HepG2 (cell line): ENCODE results near the gene ATRN. TPM values are rescaled to one million over a fixed set of nuclear protein-coding genes. Genes with fewer than 3 reads are reported as not detected.
A peak's percentile ranks its signal among the peaks of the same experiment; 100 is the strongest.

Experiments used
- ATF7 ChIP-seq, 2 experiments: fragments of 450-650 bp in 1 of 2; sonication (generic) in 1 of 2; formaldehyde crosslinking in 1 of 2; IDR thresholded peaks; 2 replicates each; pipeline versions ENCODE4 v1.4.0 to v1.6.1; 2016 to 2020; ENCODE audit warnings: antibody characterized with exemption in 1 of 2, mild to moderate bottlenecking in 1 of 2, missing genetic modification reagents in 1 of 2
- CENPX ChIP-seq: sonication (generic); formaldehyde crosslinking; IDR thresholded peaks from 2 replicates; pipeline ENCODE4 v1.9.0; 2021; ENCODE audit warnings: mild to moderate bottlenecking, missing genetic modification reagents, moderate library complexity
- ISX ChIP-seq: sonication (generic); formaldehyde crosslinking; conservative IDR thresholded peaks from 2 replicates; pipeline ENCODE4 v1.5.0; 2020; ENCODE audit warnings: missing genetic modification reagents
- JUND ChIP-seq: sonication (generic); formaldehyde crosslinking; IDR thresholded peaks from 2 replicates; pipeline ENCODE4 v1.8.0; 2022; ENCODE audit warnings: mild to moderate bottlenecking, missing genetic modification reagents
- MAFG ChIP-seq: sonication (generic); formaldehyde crosslinking; IDR thresholded peaks from 2 replicates; pipeline ENCODE4 v1.5.1; 2020; ENCODE audit warnings: mild to moderate bottlenecking, missing genetic modification reagents
- MIXL1 ChIP-seq: IDR thresholded peaks from 2 replicates; pipeline ENCODE4 v1.6.1; 2016
- MZF1 ChIP-seq: sonication (generic); formaldehyde crosslinking; IDR thresholded peaks from 2 replicates; pipeline ENCODE4 v1.8.1; 2023; ENCODE audit warnings: mild to moderate bottlenecking, missing genetic modification reagents, borderline replicate concordance
- NFRKB ChIP-seq: fragments of 450-650 bp; IDR thresholded peaks from 2 replicates; pipeline ENCODE4 v1.6.1; 2017
- NFYB ChIP-seq: sonication (generic); formaldehyde crosslinking; IDR thresholded peaks from 2 replicates; pipeline ENCODE4 v1.4.0; 2020; ENCODE audit warnings: missing genetic modification reagents
- SMAD9 ChIP-seq: sonication (generic); formaldehyde crosslinking; IDR thresholded peaks from 2 replicates; pipeline ENCODE4 v1.5.1; 2020; ENCODE audit warnings: mild to moderate bottlenecking, missing genetic modification reagents
- STAG1 ChIP-seq: sonication (generic); formaldehyde crosslinking; IDR thresholded peaks from 2 replicates; pipeline ENCODE4 v1.4.0; 2020; ENCODE audit warnings: missing genetic modification reagents
- TARDBP ChIP-seq: sonication (generic); formaldehyde crosslinking; IDR thresholded peaks from 2 replicates; pipeline ENCODE4 v1.8.0; 2022; ENCODE audit warnings: mild to moderate bottlenecking, missing genetic modification reagents
- ZBTB7B ChIP-seq: sonication (generic); formaldehyde crosslinking; IDR thresholded peaks from 2 replicates; pipeline ENCODE4 v1.4.0; 2020; ENCODE audit warnings: missing genetic modification reagents
- ZEB1 ChIP-seq: IDR thresholded peaks from 2 replicates; pipeline ENCODE4 v1.6.1; 2012; ENCODE audit warnings: mild to moderate bottlenecking, low read depth, inconsistent platforms; ENCODE audit not compliant: insufficient replicate concordance
- ZNF256 ChIP-seq: sonication (generic); formaldehyde crosslinking; conservative IDR thresholded peaks from 2 replicates; pipeline ENCODE4 v1.4.0; 2020; ENCODE audit warnings: missing genetic modification reagents
- ZNF333 ChIP-seq: sonication (generic); formaldehyde crosslinking; IDR thresholded peaks from 2 replicates; pipeline ENCODE4 v1.4.0; 2020; ENCODE audit warnings: mild to moderate bottlenecking, missing genetic modification reagents, borderline replicate concordance
- ZNF616 ChIP-seq: sonication (generic); formaldehyde crosslinking; IDR thresholded peaks from 2 replicates; pipeline ENCODE4 v1.5.0; 2020; ENCODE audit warnings: low read depth, mild to moderate bottlenecking, missing genetic modification reagents
- ZNF713 ChIP-seq: sonication (generic); formaldehyde crosslinking; IDR thresholded peaks from 2 replicates; pipeline ENCODE4 v1.4.0; 2020; ENCODE audit warnings: mild to moderate bottlenecking, missing genetic modification reagents
- ZNF781 ChIP-seq: sonication (generic); formaldehyde crosslinking; IDR thresholded peaks from 2 replicates; pipeline ENCODE4 v1.5.1; 2020; ENCODE audit warnings: borderline replicate concordance, mild to moderate bottlenecking, missing genetic modification reagents; ENCODE audit errors: not compliant biosample characterization
- polyA plus RNA-seq, 8 experiments: library from polyadenylated mRNA; depleted of rRNA in 3 of 8; stranded (reverse) in 7 of 8; unstranded in 1 of 8; fragments of >200 nt; fragmentation: Illumina TruSeq in 4 of 8; extraction: Trizol in 4 of 8; gene quantifications; 2 replicates each; pipeline versions ENCODE4 v1.2.1 to v1.2.3, GENCODE V29; 2011 to 2016; ENCODE audit warnings: low read depth in 4 of 8, missing spikeins in 1 of 8, mixed read lengths in 1 of 8; ENCODE audit not compliant: insufficient read depth in 1 of 8
- total RNA-seq, 5 experiments: library from RNA; depleted of rRNA; stranded (reverse); fragments of >200 nt; fragmentation: Illumina TruSeq; extraction: Trizol; gene quantifications; 2 replicates each; pipeline ENCODE4 v1.2.3, GENCODE V29; 2016; ENCODE audit warnings: low read depth in 1 of 5
- TF ChIP-seq, protein P1 (sequence below): sonication (generic); formaldehyde crosslinking; IDR thresholded peaks from 2 replicates; pipeline ENCODE4 v1.9.0; 2021; ENCODE audit warnings: missing genetic modification reagents, borderline replicate concordance
- TF ChIP-seq, protein P2 (sequence below): sonication (generic); formaldehyde crosslinking; IDR thresholded peaks from 2 replicates; pipeline ENCODE4 v1.4.0; 2020; ENCODE audit warnings: mild to moderate bottlenecking, missing genetic modification reagents
- TF ChIP-seq, protein P3 (sequence below): IDR thresholded peaks from 2 replicates; pipeline ENCODE4 v1.6.1; 2016; ENCODE audit warnings: low read depth, control low read depth
- TF ChIP-seq, protein P4 (sequence below): sonication (generic); formaldehyde crosslinking; IDR thresholded peaks from 2 replicates; pipeline ENCODE4 v1.8.1; 2022; ENCODE audit warnings: mild to moderate bottlenecking, missing genetic modification reagents
- TF ChIP-seq, protein P5 (sequence below): IDR thresholded peaks from 2 replicates; pipeline ENCODE4 v1.6.1; 2016; ENCODE audit warnings: low read depth

ATRN gene
- total and polyA plus RNA-seq, 2 of the 13 experiments (the other 11 are each of a cell fraction or from before 2014, with no cell fraction given), result 44.2 to 81.1 TPM

DNA sequence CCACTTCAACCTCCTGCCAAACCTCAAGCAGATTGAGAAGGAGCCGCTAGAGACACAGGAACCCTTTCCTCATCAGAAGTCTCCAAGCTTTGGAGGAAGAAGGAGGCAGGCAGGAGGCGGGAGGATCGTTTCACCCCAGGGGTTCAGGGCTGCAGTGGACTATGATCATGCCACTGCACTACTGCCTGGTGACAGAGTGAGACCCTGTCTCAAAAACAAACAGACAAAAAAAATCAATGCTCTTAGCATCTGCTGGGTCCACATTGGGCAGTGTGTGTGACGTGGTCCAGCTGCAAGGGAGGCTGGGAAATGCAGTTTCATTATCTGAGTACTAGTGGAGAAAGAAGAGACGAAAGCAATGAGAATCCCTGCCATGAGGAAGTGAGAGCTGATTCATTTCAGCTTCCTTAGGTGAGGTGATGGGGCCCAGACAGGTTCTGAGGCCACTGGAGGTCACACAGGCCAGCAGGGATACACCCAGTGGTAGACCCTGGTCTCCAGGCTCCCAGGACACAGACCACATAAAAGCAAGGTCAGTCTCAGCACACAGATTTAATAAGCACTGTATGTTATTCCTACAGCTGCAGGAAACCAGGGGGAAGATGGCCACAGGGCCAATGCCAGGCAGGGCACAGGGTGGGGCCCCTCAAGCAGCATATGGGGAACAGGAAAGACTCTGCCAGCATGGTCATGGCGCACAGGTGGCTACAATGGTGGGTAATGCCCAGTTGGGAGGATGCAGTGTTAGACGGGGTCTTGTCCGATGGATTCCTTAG, 188.1 kb downstream of the ATRN start (continued):
- TF ChIP-seq ATF7 (IDR thresholded peaks at IDR 0.05) (no peak), ATF7 (CRISPR knock-in tag; IDR thresholded peaks at IDR 0.05) (no peak; the same call in 1 of the 2 replicates), ZNF781 (CRISPR knock-in tag) (no peak), NFRKB (no peak), ZNF713 (CRISPR knock-in tag) (no peak), ZNF616 (no peak), ZEB1 (no peak), ISX (CRISPR knock-in tag) (no peak), MZF1 (CRISPR knock-in tag) (no peak), JUND (CRISPR knock-in tag) (no peak), SMAD9 (CRISPR knock-in tag) (no peak), TARDBP (CRISPR knock-in tag) (peak; percentile 83; the same call in 1 of the 2 replicates), NFYB (peak; percentile 72), CENPX (CRISPR knock-in tag) (no peak), MAFG (CRISPR knock-in tag) (no peak), ZBTB7B (CRISPR knock-in tag) (no peak), MIXL1 (peak; percentile 62; the same call in 1 of the 2 replicates), ZNF333 (CRISPR knock-in tag) (no peak), ZNF256 (CRISPR knock-in tag) (no peak), STAG1 (CRISPR knock-in tag) (no peak)
- TF ChIP-seq, protein P1, sequence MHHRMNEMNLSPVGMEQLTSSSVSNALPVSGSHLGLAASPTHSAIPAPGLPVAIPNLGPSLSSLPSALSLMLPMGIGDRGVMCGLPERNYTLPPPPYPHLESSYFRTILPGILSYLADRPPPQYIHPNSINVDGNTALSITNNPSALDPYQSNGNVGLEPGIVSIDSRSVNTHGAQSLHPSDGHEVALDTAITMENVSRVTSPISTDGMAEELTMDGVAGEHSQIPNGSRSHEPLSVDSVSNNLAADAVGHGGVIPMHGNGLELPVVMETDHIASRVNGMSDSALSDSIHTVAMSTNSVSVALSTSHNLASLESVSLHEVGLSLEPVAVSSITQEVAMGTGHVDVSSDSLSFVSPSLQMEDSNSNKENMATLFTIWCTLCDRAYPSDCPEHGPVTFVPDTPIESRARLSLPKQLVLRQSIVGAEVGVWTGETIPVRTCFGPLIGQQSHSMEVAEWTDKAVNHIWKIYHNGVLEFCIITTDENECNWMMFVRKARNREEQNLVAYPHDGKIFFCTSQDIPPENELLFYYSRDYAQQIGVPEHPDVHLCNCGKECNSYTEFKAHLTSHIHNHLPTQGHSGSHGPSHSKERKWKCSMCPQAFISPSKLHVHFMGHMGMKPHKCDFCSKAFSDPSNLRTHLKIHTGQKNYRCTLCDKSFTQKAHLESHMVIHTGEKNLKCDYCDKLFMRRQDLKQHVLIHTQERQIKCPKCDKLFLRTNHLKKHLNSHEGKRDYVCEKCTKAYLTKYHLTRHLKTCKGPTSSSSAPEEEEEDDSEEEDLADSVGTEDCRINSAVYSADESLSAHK (CRISPR knock-in tag), result no peak
- TF ChIP-seq, protein P2, sequence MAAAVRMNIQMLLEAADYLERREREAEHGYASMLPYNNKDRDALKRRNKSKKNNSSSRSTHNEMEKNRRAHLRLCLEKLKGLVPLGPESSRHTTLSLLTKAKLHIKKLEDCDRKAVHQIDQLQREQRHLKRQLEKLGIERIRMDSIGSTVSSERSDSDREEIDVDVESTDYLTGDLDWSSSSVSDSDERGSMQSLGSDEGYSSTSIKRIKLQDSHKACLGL (CRISPR knock-in tag), result no peak; the same call in 1 of the 2 replicates
- TF ChIP-seq, protein P3, sequence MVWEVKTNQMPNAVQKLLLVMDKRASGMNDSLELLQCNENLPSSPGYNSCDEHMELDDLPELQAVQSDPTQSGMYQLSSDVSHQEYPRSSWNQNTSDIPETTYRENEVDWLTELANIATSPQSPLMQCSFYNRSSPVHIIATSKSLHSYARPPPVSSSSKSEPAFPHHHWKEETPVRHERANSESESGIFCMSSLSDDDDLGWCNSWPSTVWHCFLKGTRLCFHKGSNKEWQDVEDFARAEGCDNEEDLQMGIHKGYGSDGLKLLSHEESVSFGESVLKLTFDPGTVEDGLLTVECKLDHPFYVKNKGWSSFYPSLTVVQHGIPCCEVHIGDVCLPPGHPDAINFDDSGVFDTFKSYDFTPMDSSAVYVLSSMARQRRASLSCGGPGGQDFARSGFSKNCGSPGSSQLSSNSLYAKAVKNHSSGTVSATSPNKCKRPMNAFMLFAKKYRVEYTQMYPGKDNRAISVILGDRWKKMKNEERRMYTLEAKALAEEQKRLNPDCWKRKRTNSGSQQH (CRISPR knock-in tag), result no peak
- TF ChIP-seq, protein P4, sequence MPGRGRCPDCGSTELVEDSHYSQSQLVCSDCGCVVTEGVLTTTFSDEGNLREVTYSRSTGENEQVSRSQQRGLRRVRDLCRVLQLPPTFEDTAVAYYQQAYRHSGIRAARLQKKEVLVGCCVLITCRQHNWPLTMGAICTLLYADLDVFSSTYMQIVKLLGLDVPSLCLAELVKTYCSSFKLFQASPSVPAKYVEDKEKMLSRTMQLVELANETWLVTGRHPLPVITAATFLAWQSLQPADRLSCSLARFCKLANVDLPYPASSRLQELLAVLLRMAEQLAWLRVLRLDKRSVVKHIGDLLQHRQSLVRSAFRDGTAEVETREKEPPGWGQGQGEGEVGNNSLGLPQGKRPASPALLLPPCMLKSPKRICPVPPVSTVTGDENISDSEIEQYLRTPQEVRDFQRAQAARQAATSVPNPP (CRISPR knock-in tag), result no peak
- TF ChIP-seq, protein P5, sequence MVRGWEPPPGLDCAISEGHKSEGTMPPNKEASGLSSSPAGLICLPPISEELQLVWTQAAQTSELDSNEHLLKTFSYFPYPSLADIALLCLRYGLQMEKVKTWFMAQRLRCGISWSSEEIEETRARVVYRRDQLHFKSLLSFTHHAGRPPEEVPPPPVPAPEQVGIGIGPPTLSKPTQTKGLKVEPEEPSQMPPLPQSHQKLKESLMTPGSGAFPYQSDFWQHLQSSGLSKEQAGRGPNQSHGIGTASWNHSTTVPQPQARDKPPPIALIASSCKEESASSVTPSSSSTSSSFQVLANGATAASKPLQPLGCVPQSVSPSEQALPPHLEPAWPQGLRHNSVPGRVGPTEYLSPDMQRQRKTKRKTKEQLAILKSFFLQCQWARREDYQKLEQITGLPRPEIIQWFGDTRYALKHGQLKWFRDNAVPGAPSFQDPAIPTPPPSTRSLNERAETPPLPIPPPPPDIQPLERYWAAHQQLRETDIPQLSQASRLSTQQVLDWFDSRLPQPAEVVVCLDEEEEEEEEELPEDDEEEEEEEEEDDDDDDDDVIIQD (CRISPR knock-in tag), result no peak; the same call in 1 of the 2 replicates
